GM23248 (cell line): Measurements from ENCODE around the gene ARHGAP26. TPM values are rescaled to one million over a fixed set of nuclear protein-coding genes. Genes with fewer than 3 reads are reported as not detected.
A peak's percentile ranks its signal among the peaks of the same experiment; 100 is the strongest.

ENCODE experiments used
- DNase-seq: peaks from one replicate; pipeline ENCODE4 v3.0.0-alpha.2; 2015
- H2AFZ ChIP-seq: fragments of 200-600 bp; sonication (generic); 2 replicates; pipeline ENCODE4 v1.6.1; 2016; ENCODE audit warnings: antibody characterized with exemption
- H3F3A ChIP-seq: fragments of 200-600 bp; sonication (generic); 2 replicates; pipeline ENCODE4 v1.6.1; 2016; ENCODE audit warnings: mild to moderate bottlenecking, antibody characterized with exemption, mixed run types; ENCODE audit not compliant: insufficient read depth
- H3K27ac ChIP-seq: fragments of 200-600 bp; sonication (generic); 2 replicates; pipeline ENCODE4 v1.5.1; 2016; ENCODE audit warnings: mild to moderate bottlenecking
- H3K27me3 ChIP-seq: fragments of 200-600 bp; sonication (generic); replicated peaks from 2 replicates; pipeline ENCODE4 v1.6.1; 2016; ENCODE audit warnings: mild to moderate bottlenecking; ENCODE audit not compliant: insufficient read depth
- H3K36me3 ChIP-seq: fragments of 200-600 bp; sonication (generic); 2 replicates; pipeline ENCODE4 v1.6.1; 2016; ENCODE audit warnings: low read depth, mild to moderate bottlenecking
- H3K4me1 ChIP-seq: fragments of 200-600 bp; sonication (generic); 2 replicates; pipeline ENCODE4 v1.6.1; 2016; ENCODE audit warnings: mild to moderate bottlenecking; ENCODE audit not compliant: insufficient read depth
- H3K4me2 ChIP-seq: fragments of 200-600 bp; sonication (generic); one replicate; pipeline ENCODE4 v1.6.1; 2016; ENCODE audit warnings: mild to moderate bottlenecking; ENCODE audit not compliant: unreplicated experiment
- H3K4me3 ChIP-seq: fragments of 200-600 bp; sonication (generic); 2 replicates; pipeline ENCODE4 v1.5.1; 2016; ENCODE audit warnings: mild to moderate bottlenecking
- H3K79me2 ChIP-seq: fragments of 200-600 bp; sonication (generic); 2 replicates; pipeline ENCODE4 v1.6.1; 2016; ENCODE audit warnings: mild to moderate bottlenecking; ENCODE audit not compliant: insufficient read depth
- H3K9ac ChIP-seq: fragments of 200-600 bp; sonication (generic); 2 replicates; pipeline ENCODE4 v1.6.1; 2016; ENCODE audit warnings: mild to moderate bottlenecking
- H3K9me2 ChIP-seq: fragments of 200-600 bp; sonication (generic); 2 replicates; pipeline ENCODE4 v1.6.1; 2016; ENCODE audit warnings: mixed run types, mild to moderate bottlenecking, moderate library complexity; ENCODE audit not compliant: insufficient read depth
- H3K9me3 ChIP-seq: fragments of 200-600 bp; sonication (generic); one replicate; pipeline ENCODE4 v1.6.1; 2017; ENCODE audit warnings: low read depth
- H4K20me1 ChIP-seq: fragments of 200-600 bp; sonication (generic); 2 replicates; pipeline ENCODE4 v1.6.0; 2016; ENCODE audit not compliant: insufficient read depth
- EZH2 ChIP-seq: fragments of 200-600 bp; sonication (generic); IDR thresholded peaks from 2 replicates; pipeline ENCODE4 v1.6.1; 2018; ENCODE audit warnings: antibody characterized with exemption, mild to moderate bottlenecking; ENCODE audit not compliant: insufficient read depth, poor library complexity, severe bottlenecking
- EZH2phosphoT487 ChIP-seq: fragments of 200-600 bp; sonication (generic); IDR thresholded peaks from 2 replicates; pipeline ENCODE4 v1.6.1; 2018; ENCODE audit warnings: antibody characterized with exemption, moderate library complexity, mild to moderate bottlenecking, low read depth; ENCODE audit not compliant: insufficient read depth
- WGBS, 2 experiments: methylation state at CpG; one replicate each; pipeline ENCODE4 v1.1.6; 2015 to 2017; ENCODE audit warnings: low lambda C conversion rate in 2 of 2, low coverage in 1 of 2; ENCODE audit errors: missing lambda C conversion rate in 2 of 2; 5-methylcytosine and 5-hydroxymethylcytosine counted together
- in situ Hi-C: fragments of 300-500 bp; cut with MboI; formaldehyde crosslinking; loops from 2 replicates; pipeline ENCODE4 v1.15.0; 2020
- polyA plus RNA-seq: library from polyadenylated mRNA; unstranded; fragments of >200 nt; fragmentation: Nextera tagmentation; extraction: Ambion mirVana; gene quantifications from 2 replicates; pipeline ENCODE4 v1.2.1, GENCODE V29; 2016
- total RNA-seq: library from RNA; depleted of rRNA; stranded (reverse); fragments of >200 nt; shearing (Covaris generic); gene quantifications from 2 replicates; pipeline ENCODE4 v1.2.3, GENCODE V29; 2014

Gene ARHGAP26
- total and polyA plus RNA-seq, 2 experiments from 2014 or later = 1.6 to 1.7 TPM

GRCh38 chr5:142816531-142817430 is 46.6 kb downstream of the ARHGAP26 start:
- WGBS, 2 experiments = 74% methylated on average over 6 of the region's 6 CpGs
- no peak for TF ChIP-seq EZH2phosphoT487
- TF ChIP-seq EZH2 = no peak
- Histone ChIP-seq H3K4me2 (no peak overlapping the region), H3K4me1 (peaks cover 50% of the 10 kb centered on the region), H3K36me3 (no peaks in the 10 kb centered on the region), H3K9me3 (no peaks in the 10 kb centered on the region), H3K79me2 (no peaks in the 10 kb centered on the region), H3K9ac (no peak overlapping the region), H3F3A (peaks cover 29% of the 10 kb centered on the region), H3K9me2 (no peaks in the 10 kb centered on the region), H3K4me3 (no peak overlapping the region), H3K27me3 (no peaks in the 10 kb centered on the region), H3K27ac (no peak overlapping the region), H4K20me1 (no peaks in the 10 kb centered on the region), H2AFZ (no peak overlapping the region)
- peak; percentile 79 for DNase-seq
- in situ Hi-C loops = no loop called here

GRCh38 chr5:142817949-142818431 is 47.8 kb downstream of the ARHGAP26 start:
- H3K36me3 ChIP-seq = no peaks in the 10 kb centered on the region
- no peak for TF ChIP-seq EZH2phosphoT487
- TF ChIP-seq EZH2 = no peak
- H3K27me3 ChIP-seq = no peaks in the 10 kb centered on the region
- no peak overlapping the region for H3K27ac ChIP-seq
- in situ Hi-C loops = no loop called here
- H3K4me2 ChIP-seq = no peak overlapping the region
- peaks cover 35% of the 10 kb centered on the region for H3F3A ChIP-seq
- no peaks in the 10 kb centered on the region for H3K9me3 ChIP-seq
- peak; percentile 58 for DNase-seq
- H3K4me3 ChIP-seq = no peak overlapping the region
- H3K9ac ChIP-seq = no peak overlapping the region
- H3K79me2 ChIP-seq = no peaks in the 10 kb centered on the region
- peaks cover 62% of the 10 kb centered on the region for H3K4me1 ChIP-seq
- no peaks in the 10 kb centered on the region for H4K20me1 ChIP-seq
- H2AFZ ChIP-seq = no peak overlapping the region
- 61 to 69% methylated on average over 3 of the region's 3 CpGs for whole genome bisulfite sequencing, 2 experiments
- no peaks in the 10 kb centered on the region for H3K9me2 ChIP-seq

- Histone ChIP-seq H3K27me3 (no peaks in the 10 kb centered on the region), H4K20me1 (no peaks in the 10 kb centered on the region), H3K9me3 (no peaks in the 10 kb centered on the region), H3K79me2 (no peaks in the 10 kb centered on the region), H3K4me2 (peak overlapping the region; percentile 35), H2AFZ (no peak overlapping the region), H3K36me3 (no peaks in the 10 kb centered on the region), H3K9me2 (no peaks in the 10 kb centered on the region), H3K4me1 (peaks cover 64% of the 10 kb centered on the region), H3K9ac (no peak overlapping the region), H3F3A (peaks cover 35% of the 10 kb centered on the region), H3K4me3 (no peak overlapping the region), H3K27ac (no peak overlapping the region)
- in situ Hi-C loops = no loop called here
- TF ChIP-seq EZH2phosphoT487 = no peak
- TF ChIP-seq EZH2 = no peak
- DNase-seq = peak; percentile 27
Observed at GRCh38 chr5:142819292-142819691, 49.1 kb downstream of the ARHGAP26 start.

GRCh38 chr5:142819825-142820224 is 49.6 kb downstream of the ARHGAP26 start:
- Histone ChIP-seq H3K79me2 (no peaks in the 10 kb centered on the region), H3F3A (peaks cover 35% of the 10 kb centered on the region), H3K36me3 (no peaks in the 10 kb centered on the region), H3K9me2 (no peaks in the 10 kb centered on the region), H3K9ac (no peak overlapping the region), H4K20me1 (no peaks in the 10 kb centered on the region), H3K4me1 (peaks cover 64% of the 10 kb centered on the region), H2AFZ (no peak overlapping the region), H3K27ac (no peak overlapping the region), H3K4me3 (no peak overlapping the region), H3K27me3 (no peaks in the 10 kb centered on the region), H3K9me3 (no peaks in the 10 kb centered on the region), H3K4me2 (peak overlapping the region; percentile 35)
- peak; percentile 64 for DNase-seq
- in situ Hi-C loops = no loop called here
- no peak for TF ChIP-seq EZH2phosphoT487
- TF ChIP-seq EZH2 = no peak
- WGBS, 2 experiments = 7 to 12% methylated on average over 4 of the region's 4 CpGs
